Brain microvascular endothelial cell (primary cell): ENCODE measurements around the gene SMCR8.

Experiments
- DNase-seq: peaks from one replicate; pipeline ENCODE4 v3.0.0-alpha.2; 2020
- H3K27ac ChIP-seq: fragments of 250-450 bp; sonication (Bioruptor Pico); 2 replicates; pipeline ENCODE4 v1.5.1; 2020; ENCODE audit warnings: mild to moderate bottlenecking, moderate library complexity
- H3K27me3 ChIP-seq: fragments of 250-450 bp; sonication (Bioruptor Pico); replicated peaks from 2 replicates; pipeline ENCODE4 v1.5.1; 2020; ENCODE audit warnings: mild to moderate bottlenecking
- H3K36me3 ChIP-seq: fragments of 250-450 bp; sonication (Bioruptor Pico); replicated peaks from 2 replicates; pipeline ENCODE4 v1.5.1; 2020; ENCODE audit warnings: mild to moderate bottlenecking
- H3K4me3 ChIP-seq: 2 replicates; pipeline ENCODE4 v1.5.1; 2011; ENCODE audit warnings: low read depth, mild to moderate bottlenecking, control low read depth, low read length, moderate library complexity
- CTCF ChIP-seq: IDR thresholded peaks from 2 replicates; pipeline ENCODE4 v1.5.1; 2011; ENCODE audit warnings: low read depth, mild to moderate bottlenecking, moderate library complexity, low read length, control low read depth, inconsistent platforms; ENCODE audit errors: missing control alignments
- in situ Hi-C: cut with HindIII; loops from 2 replicates; pipeline ENCODE4 v1.10.0; 2017; ENCODE audit warnings: low sequenced_read_pairs, low pct_ligation_motif_present

The SMCR8 gene

DNA sequence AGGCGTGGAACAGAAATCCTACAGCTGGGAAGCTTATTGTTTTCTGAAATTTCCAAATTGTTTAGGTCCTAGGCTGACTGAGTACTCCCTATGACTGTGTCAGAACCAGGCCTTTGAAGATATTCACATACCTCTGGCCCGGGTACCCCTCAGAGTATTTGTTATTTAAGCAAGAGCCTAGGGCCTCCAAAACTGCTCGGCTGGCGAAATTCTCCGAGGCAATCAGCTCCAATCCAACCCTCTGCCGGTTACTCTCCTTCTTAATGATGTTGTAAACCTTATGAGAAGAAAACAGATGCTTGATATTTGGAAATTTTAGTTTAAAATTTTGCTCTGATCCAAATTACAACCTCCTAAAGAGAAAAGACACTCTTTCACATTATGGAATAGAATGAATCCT, 38.4 kb downstream of the SMCR8 start:
- Histone ChIP-seq H3K36me3 (no peaks in the 10 kb centered on the region), H3K27ac (no peak overlapping the region), H3K27me3 (no peaks in the 10 kb centered on the region), H3K4me3 (no peak overlapping the region)
- no peak for DNase-seq
- in situ Hi-C loops: no loop called here
- TF ChIP-seq CTCF: no peak

DNA sequence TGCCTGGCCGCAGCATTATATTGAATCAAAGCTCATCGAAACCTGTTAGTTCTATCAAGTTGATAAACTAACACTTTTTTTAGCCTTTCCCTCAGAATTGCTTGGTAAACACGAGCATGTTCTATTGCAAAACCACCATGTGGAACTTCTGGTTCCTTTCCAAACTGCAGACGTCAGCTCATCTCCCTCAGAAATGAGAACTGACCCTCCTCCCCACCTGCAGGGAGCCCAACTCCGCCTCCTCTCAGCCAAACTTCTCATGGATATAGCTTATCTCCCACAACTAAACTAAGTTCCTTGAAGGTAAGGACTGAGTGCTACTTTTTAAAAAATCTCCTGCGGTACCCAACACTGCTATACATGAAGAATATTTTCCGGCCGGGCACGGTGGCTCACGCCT, 41.5 kb downstream of the SMCR8 start:
- Histone ChIP-seq H3K36me3 (no peaks in the 10 kb centered on the region), H3K4me3 (no peak overlapping the region), H3K27ac (no peak overlapping the region), H3K27me3 (no peaks in the 10 kb centered on the region)
- in situ Hi-C loops: no loop called here
- TF ChIP-seq CTCF: no peak
- no peak for DNase-seq

- in situ Hi-C loops: no loop called here
- TF ChIP-seq CTCF: no peak
- DNase-seq: no peak
- Histone ChIP-seq H3K4me3 (no peak overlapping the region), H3K36me3 (no peaks in the 10 kb centered on the region), H3K27me3 (no peaks in the 10 kb centered on the region), H3K27ac (no peak overlapping the region)
Observed at GRCh38 chr17:18360518-18360917, 45.4 kb downstream of the SMCR8 start.

GRCh38 chr17:18361837-18362697, 47.0 kb downstream of the SMCR8 start:
- no peak overlapping the region for H3K27ac ChIP-seq
- no peaks in the 10 kb centered on the region for H3K36me3 ChIP-seq
- TF ChIP-seq CTCF: no peak
- no peak for DNase-seq
- peak overlapping the region; percentile 78 for H3K4me3 ChIP-seq
- H3K27me3 ChIP-seq: no peaks in the 10 kb centered on the region
- in situ Hi-C loops: no loop called here

GRCh38 chr17:18362698-18363100, 47.6 kb downstream of the SMCR8 start:
- no peak for TF ChIP-seq CTCF
- in situ Hi-C loops: no loop called here
- no peak overlapping the region for H3K27ac ChIP-seq
- no peaks in the 10 kb centered on the region for H3K36me3 ChIP-seq
- H3K27me3 ChIP-seq: no peaks in the 10 kb centered on the region
- H3K4me3 ChIP-seq: peak overlapping the region; percentile 78
- DNase-seq: no peak
